Measurements from ENCODE around the gene HLF. TPM values are rescaled to one million over a fixed set of nuclear protein-coding genes. Genes with fewer than 3 reads are reported as not detected.

HLF gene
- total RNA-seq, 4 donors from 2014 or later: 8.5 to 17.5 (median 13.3) TPM

GRCh38 chr17:55336426-55336825 is 71.7 kb downstream of the HLF start:
- Histone ChIP-seq H3K4me1 (no peaks in the 10 kb centered on the region), H3K9me3 (no peaks in the 10 kb centered on the region), H3K36me3 (no peaks in the 10 kb centered on the region), H3K27me3 (no peaks in the 10 kb centered on the region), H3K4me3 (no peak overlapping the region), H3K27ac (no peak overlapping the region)
- intact Hi-C loops (cut with DNase I; ENCODE audit: low total_unique reads) (no loop called here), in situ Hi-C loops (cut with MboI; ENCODE audit: low pct_ligation_motif_present in 1 of 4, low pct_unique_long_range_greater_than_20kb in 1 of 4, low sequenced_read_pairs in 3 of 4) (no loop called here)
- DNase-seq: no peak
- TF ChIP-seq, protein P1, sequence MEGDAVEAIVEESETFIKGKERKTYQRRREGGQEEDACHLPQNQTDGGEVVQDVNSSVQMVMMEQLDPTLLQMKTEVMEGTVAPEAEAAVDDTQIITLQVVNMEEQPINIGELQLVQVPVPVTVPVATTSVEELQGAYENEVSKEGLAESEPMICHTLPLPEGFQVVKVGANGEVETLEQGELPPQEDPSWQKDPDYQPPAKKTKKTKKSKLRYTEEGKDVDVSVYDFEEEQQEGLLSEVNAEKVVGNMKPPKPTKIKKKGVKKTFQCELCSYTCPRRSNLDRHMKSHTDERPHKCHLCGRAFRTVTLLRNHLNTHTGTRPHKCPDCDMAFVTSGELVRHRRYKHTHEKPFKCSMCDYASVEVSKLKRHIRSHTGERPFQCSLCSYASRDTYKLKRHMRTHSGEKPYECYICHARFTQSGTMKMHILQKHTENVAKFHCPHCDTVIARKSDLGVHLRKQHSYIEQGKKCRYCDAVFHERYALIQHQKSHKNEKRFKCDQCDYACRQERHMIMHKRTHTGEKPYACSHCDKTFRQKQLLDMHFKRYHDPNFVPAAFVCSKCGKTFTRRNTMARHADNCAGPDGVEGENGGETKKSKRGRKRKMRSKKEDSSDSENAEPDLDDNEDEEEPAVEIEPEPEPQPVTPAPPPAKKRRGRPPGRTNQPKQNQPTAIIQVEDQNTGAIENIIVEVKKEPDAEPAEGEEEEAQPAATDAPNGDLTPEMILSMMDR (IDR thresholded peaks at IDR 0.05): no peak
- no peak for TF ChIP-seq POLR2AphosphoS5 (IDR thresholded peaks at IDR 0.05)
- TF ChIP-seq POLR2A (IDR thresholded peaks at IDR 0.05): no peak
- no peak for TF ChIP-seq EP300 (IDR thresholded peaks at IDR 0.05; ENCODE audit: low read depth)
- WGBS, 2 donors (ENCODE audit: low coverage in 1 of 2): 86 to 91% methylated on average over 2 of the region's 2 CpGs

DNA sequence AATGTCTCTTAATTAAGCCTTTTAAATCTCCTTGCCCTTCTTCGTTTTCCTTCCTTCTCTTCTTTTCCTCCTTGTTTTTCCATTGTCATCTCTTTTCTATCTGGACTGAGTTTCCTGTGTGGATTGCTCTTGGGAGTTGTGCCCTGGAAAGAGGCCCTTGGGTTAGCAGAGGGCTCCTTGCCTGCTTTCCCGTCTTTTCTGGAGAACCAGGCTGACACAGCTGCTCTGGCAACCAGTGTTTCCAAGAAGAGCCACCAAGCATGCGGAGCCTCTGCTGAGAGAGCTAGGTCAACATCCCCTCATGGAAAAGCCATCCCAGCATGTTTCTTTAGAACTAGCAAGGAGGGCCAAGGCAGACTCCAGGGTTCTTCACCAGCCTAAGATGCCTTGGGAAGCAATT is 75.4 kb downstream of the HLF start:
- H3K36me3 ChIP-seq: no peaks in the 10 kb centered on the region
- no peak overlapping the region for H3K4me3 ChIP-seq
- no peaks in the 10 kb centered on the region for H3K27me3 ChIP-seq
- intact Hi-C loops (cut with DNase I; ENCODE audit: low total_unique reads): no loop called here
- H3K4me1 ChIP-seq: no peaks in the 10 kb centered on the region
- no peak for TF ChIP-seq POLR2AphosphoS5 (IDR thresholded peaks at IDR 0.05)
- TF ChIP-seq, protein P1 (IDR thresholded peaks at IDR 0.05): no peak
- TF ChIP-seq EP300 (IDR thresholded peaks at IDR 0.05; ENCODE audit: low read depth): no peak
- TF ChIP-seq POLR2A (IDR thresholded peaks at IDR 0.05): no peak
- in situ Hi-C loops (cut with MboI; ENCODE audit: low pct_ligation_motif_present in 1 of 4, low pct_unique_long_range_greater_than_20kb in 1 of 4, low sequenced_read_pairs in 3 of 4): no loop called here
- H3K9me3 ChIP-seq: no peaks in the 10 kb centered on the region
- DNase-seq: no peak
- 79 to 92% methylated on average over 2 to 3 of the region's 3 CpGs for WGBS, 2 donors (ENCODE audit: low coverage in 1 of 2)
- H3K27ac ChIP-seq: no peak overlapping the region

GRCh38 chr17:55340686-55341085 is 75.9 kb downstream of the HLF start:
- in situ Hi-C loops (cut with MboI; ENCODE audit: low pct_ligation_motif_present in 1 of 4, low pct_unique_long_range_greater_than_20kb in 1 of 4, low sequenced_read_pairs in 3 of 4): no loop called here
- Histone ChIP-seq H3K27me3 (no peaks in the 10 kb centered on the region), H3K4me1 (no peaks in the 10 kb centered on the region), H3K4me3 (no peak overlapping the region), H3K27ac (no peak overlapping the region), H3K36me3 (no peaks in the 10 kb centered on the region), H3K9me3 (no peaks in the 10 kb centered on the region)
- intact Hi-C loops (cut with DNase I; ENCODE audit: low total_unique reads): no loop called here
- TF ChIP-seq EP300 (IDR thresholded peaks at IDR 0.05; ENCODE audit: low read depth) (no peak), POLR2A (IDR thresholded peaks at IDR 0.05) (no peak), POLR2AphosphoS5 (IDR thresholded peaks at IDR 0.05) (no peak)
- TF ChIP-seq, protein P1 (IDR thresholded peaks at IDR 0.05): no peak
- no peak for DNase-seq
- 83 to 92% methylated on average over 1 to 3 of the region's 3 CpGs for WGBS, 2 donors (ENCODE audit: low coverage in 1 of 2)

DNA sequence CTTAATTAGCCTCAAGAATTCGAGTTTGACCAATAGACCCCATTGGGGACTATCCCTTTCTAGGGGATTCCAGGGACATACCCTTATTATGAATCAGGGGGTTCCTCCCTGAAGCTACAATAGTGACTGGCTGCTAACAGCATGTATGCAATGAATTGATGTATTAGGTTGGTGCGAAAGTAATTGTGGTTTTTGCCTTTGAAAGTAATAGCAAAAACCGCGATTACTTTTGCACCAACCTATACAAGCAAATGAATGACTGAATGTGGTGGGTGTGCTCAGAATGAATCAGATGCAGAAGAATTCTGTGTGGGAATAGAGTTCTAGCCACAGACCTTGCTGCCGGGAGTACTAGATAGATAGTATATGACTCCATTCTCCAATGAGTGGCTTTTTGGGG is 76.7 kb downstream of the HLF start:
- Histone ChIP-seq H3K27me3 (no peaks in the 10 kb centered on the region), H3K9me3 (no peaks in the 10 kb centered on the region), H3K4me3 (no peak overlapping the region), H3K36me3 (no peaks in the 10 kb centered on the region), H3K4me1 (no peaks in the 10 kb centered on the region), H3K27ac (no peak overlapping the region)
- WGBS, 2 donors (ENCODE audit: low coverage in 1 of 2): 80% methylated on average over 5 of the region's 5 CpGs; no CpG with 5 or more reads in 1 of the 2 donors
- in situ Hi-C loops (cut with MboI; ENCODE audit: low pct_ligation_motif_present in 1 of 4, low pct_unique_long_range_greater_than_20kb in 1 of 4, low sequenced_read_pairs in 3 of 4): no loop called here
- TF ChIP-seq EP300 (IDR thresholded peaks at IDR 0.05; ENCODE audit: low read depth) (no peak), POLR2A (IDR thresholded peaks at IDR 0.05) (no peak), POLR2AphosphoS5 (IDR thresholded peaks at IDR 0.05) (no peak)
- TF ChIP-seq, protein P1 (IDR thresholded peaks at IDR 0.05): no peak
- no peak for DNase-seq
- intact Hi-C loops (cut with DNase I; ENCODE audit: low total_unique reads): no loop called here
